CD4-positive, alpha-beta T cell (primary cell): ENCODE results near the gene FAM151B. TPM values are rescaled to one million over a fixed set of nuclear protein-coding genes. Genes with fewer than 3 reads are reported as not detected.

Source experiments
- ATAC-seq: fragments of 200-7000 bp; cut with Tn5 transposase; one replicate; pipeline ENCODE4 v1.10.0; 2022; ENCODE audit warnings: mild to moderate bottlenecking; ENCODE audit not compliant: poor library complexity
- CTCF ChIA-PET: fragments of 350-600 bp; sonication (Branson Sonifier 250); formaldehyde crosslinking; loops from one replicate; lab custom pipeline; 2021; ENCODE audit warnings: antibody characterized with exemption, inconsistent platforms; lab: Charles Lee
- POLR2A ChIA-PET: fragments of 350-600 bp; sonication (Branson Sonifier 250); formaldehyde crosslinking; loops from one replicate; lab custom pipeline; 2021; ENCODE audit warnings: antibody characterized with exemption, inconsistent platforms; lab: Charles Lee
- DNase-seq, 14 experiments: peaks; one replicate each; pipeline ENCODE4 v3.0.0-alpha.2; 2013 to 2020; ENCODE audit warnings: mixed read lengths in 2 of 14
- H3K27ac ChIP-seq, 2 donors: one replicate each; pipeline versions ENCODE4 v1.5.1 to v1.7.0; 2013; ENCODE audit warnings: low read length in 2 of 2, low read depth in 1 of 2, mild to moderate bottlenecking in 1 of 2
- H3K27me3 ChIP-seq, 2 experiments: 1 replicate in 1 of 2; 2 replicates in 1 of 2; pipeline versions ENCODE4 v1.6.1 to v1.7.0; 2013; ENCODE audit warnings: low read length in 2 of 2, control low read depth in 1 of 2, mild to moderate bottlenecking in 1 of 2, moderate library complexity in 1 of 2; ENCODE audit not compliant: insufficient read depth in 2 of 2, control insufficient read depth in 1 of 2
- H3K36me3 ChIP-seq: one replicate; pipeline ENCODE4 v1.6.1; 2013; ENCODE audit warnings: low read length, control low read depth; ENCODE audit not compliant: insufficient read depth
- H3K4me1 ChIP-seq: one replicate; pipeline ENCODE4 v1.6.1; 2013; ENCODE audit warnings: low read length, control low read depth; ENCODE audit not compliant: insufficient read depth
- H3K4me3 ChIP-seq: one replicate; pipeline ENCODE4 v1.5.1; 2013; ENCODE audit warnings: mild to moderate bottlenecking, low read length, moderate library complexity
- H3K9me3 ChIP-seq, 2 experiments: 1 replicate in 1 of 2; 2 replicates in 1 of 2; pipeline versions ENCODE4 v1.6.1 to v1.7.0; 2013; ENCODE audit warnings: low read length in 2 of 2, mild to moderate bottlenecking in 2 of 2, control low read depth in 1 of 2, moderate library complexity in 1 of 2; ENCODE audit not compliant: control insufficient read depth in 1 of 2, insufficient read depth in 1 of 2
- H3K27ac Mint-ChIP-seq: one replicate; pipeline ENCODE4 v1.8.0; 2020; ENCODE audit warnings: mixed read lengths
- H3K27me3 Mint-ChIP-seq: one replicate; pipeline ENCODE4 v1.8.0; 2021; ENCODE audit warnings: mixed read lengths
- H3K36me3 Mint-ChIP-seq: one replicate; pipeline ENCODE4 v1.8.0; 2021; ENCODE audit warnings: low read depth, mixed read lengths
- H3K4me1 Mint-ChIP-seq: one replicate; pipeline ENCODE4 v1.8.0; 2021; ENCODE audit warnings: low read depth, mixed read lengths
- H3K4me3 Mint-ChIP-seq: one replicate; pipeline ENCODE4 v1.8.0; 2020; ENCODE audit warnings: mild to moderate bottlenecking, mixed read lengths
- H3K9me3 Mint-ChIP-seq: one replicate; pipeline ENCODE4 v1.8.0; 2020; ENCODE audit warnings: mixed read lengths
- intact Hi-C, 2 experiments: fragments of 100-400 bp; cut with DNase I in 1 of 2; cut with micrococcal nuclease in 1 of 2; formaldehyde crosslinking; loops; one replicate each; pipeline versions ENCODE4 v1.15.1 to v1.9.0; 2023 to 2025; cut with DNase I, micrococcal nuclease
- total RNA-seq, 174 experiments: library from RNA in 2 of 174; stranded (reverse) in 2 of 174; gene quantifications; one replicate each; pipeline ENCODE4 v1.2.3 and lab custom pipeline; 2021 to 2026
- TF ChIP-seq, protein P1 (sequence below): fragments of 200-600 bp; IDR thresholded peaks from one replicate; pipeline ENCODE4 v1.8.0; 2022; ENCODE audit warnings: antibody characterized with exemption, mild to moderate bottlenecking

The FAM151B gene
- total RNA-seq, 2 experiments from 2014 or later = 0.33 to 0.61 TPM

DNA sequence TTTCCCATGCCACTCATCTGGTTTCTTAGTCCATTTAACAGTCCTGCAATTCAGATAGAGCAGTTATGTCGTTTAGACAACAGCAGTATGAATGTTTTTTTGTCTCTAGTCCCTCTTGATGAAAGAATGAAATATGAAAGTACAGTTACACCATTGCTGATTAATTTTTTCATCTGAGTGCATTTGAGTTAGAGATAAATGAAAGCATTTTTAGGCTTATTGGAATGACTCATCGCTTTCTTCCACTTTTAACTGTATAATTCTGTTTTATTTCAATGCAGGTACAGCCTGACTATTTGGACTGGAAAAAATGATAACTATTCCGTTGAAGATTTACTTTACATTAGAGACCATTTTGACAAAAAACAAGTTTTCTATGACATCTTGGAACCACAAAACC, 53.5 kb downstream of the FAM151B start:
- no peaks in the 10 kb centered on the region for H3K27me3 ChIP-seq
- no peak for DNase-seq
- H3K4me1 ChIP-seq = no peaks in the 10 kb centered on the region
- CTCF ChIA-PET = interaction anchor here (1.6 kb wide), 1 partner anchor 60 kb away, joined by 3 read pairs; no protein-coding TSS in a partner anchor
- ATAC-seq = no peak
- TF ChIP-seq, protein P1, sequence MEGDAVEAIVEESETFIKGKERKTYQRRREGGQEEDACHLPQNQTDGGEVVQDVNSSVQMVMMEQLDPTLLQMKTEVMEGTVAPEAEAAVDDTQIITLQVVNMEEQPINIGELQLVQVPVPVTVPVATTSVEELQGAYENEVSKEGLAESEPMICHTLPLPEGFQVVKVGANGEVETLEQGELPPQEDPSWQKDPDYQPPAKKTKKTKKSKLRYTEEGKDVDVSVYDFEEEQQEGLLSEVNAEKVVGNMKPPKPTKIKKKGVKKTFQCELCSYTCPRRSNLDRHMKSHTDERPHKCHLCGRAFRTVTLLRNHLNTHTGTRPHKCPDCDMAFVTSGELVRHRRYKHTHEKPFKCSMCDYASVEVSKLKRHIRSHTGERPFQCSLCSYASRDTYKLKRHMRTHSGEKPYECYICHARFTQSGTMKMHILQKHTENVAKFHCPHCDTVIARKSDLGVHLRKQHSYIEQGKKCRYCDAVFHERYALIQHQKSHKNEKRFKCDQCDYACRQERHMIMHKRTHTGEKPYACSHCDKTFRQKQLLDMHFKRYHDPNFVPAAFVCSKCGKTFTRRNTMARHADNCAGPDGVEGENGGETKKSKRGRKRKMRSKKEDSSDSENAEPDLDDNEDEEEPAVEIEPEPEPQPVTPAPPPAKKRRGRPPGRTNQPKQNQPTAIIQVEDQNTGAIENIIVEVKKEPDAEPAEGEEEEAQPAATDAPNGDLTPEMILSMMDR = no peak
- no peaks in the 10 kb centered on the region for H3K36me3 ChIP-seq
- no peak overlapping the region for H3K4me3 ChIP-seq
- no peak overlapping the region for H3K27ac ChIP-seq
- intact Hi-C loops = loop anchor here in 1 of 2 experiments (10.0 kb wide), 1 partner anchor 57 kb away; the partner anchor contains the start of gene FAM151B
- Mint-ChIP-seq H3K27me3 (no peaks in the 10 kb centered on the region), H3K27ac (no peak overlapping the region), H3K4me3 (no peak overlapping the region), H3K9me3 (no peaks in the 10 kb centered on the region), H3K4me1 (no peaks in the 10 kb centered on the region), H3K36me3 (no peaks in the 10 kb centered on the region)
- H3K9me3 ChIP-seq = no peaks in the 10 kb centered on the region
- POLR2A ChIA-PET = no interaction called here

DNA sequence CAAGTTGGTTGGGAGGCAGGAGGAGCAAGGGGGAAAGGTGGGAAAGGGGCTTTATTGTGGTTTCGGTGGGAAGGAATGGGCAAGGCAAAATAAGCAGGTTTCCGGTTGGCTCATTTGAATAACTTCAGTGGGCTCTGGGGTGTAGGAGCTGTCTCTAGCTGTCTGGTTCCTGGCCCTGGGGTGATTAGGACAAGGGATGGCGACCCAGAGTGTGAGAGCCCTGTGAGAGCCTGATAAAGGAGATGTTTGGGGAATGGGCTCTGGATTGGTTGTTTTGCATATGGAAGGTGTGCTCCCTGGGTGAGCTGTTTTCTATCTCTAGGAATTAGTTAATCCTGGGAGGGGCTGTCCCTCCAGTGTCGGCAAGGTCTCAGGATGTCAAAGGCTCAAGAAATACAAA, 66.7 kb downstream of the FAM151B start:
- Histone ChIP-seq H3K36me3 (no peaks in the 10 kb centered on the region), H3K4me1 (no peaks in the 10 kb centered on the region), H3K27ac (no peak overlapping the region), H3K4me3 (no peak overlapping the region), H3K9me3 (peaks cover 0 to 5% of the 10 kb centered on the region in 2 experiments), H3K27me3 (peaks cover 10 to 15% of the 10 kb centered on the region in 2 experiments)
- ATAC-seq = no peak
- intact Hi-C loops = no loop called here
- peaks cover 62% of the 10 kb centered on the region for H3K27me3 Mint-ChIP-seq
- POLR2A ChIA-PET = no interaction called here
- H3K4me1 Mint-ChIP-seq = no peaks in the 10 kb centered on the region
- H3K4me3 Mint-ChIP-seq = no peak overlapping the region
- CTCF ChIA-PET = no interaction called here
- no peaks in the 10 kb centered on the region for H3K36me3 Mint-ChIP-seq
- H3K9me3 Mint-ChIP-seq = no peaks in the 10 kb centered on the region
- TF ChIP-seq, protein P1 = no peak
- no peak for DNase-seq
- no peak overlapping the region for H3K27ac Mint-ChIP-seq

DNA sequence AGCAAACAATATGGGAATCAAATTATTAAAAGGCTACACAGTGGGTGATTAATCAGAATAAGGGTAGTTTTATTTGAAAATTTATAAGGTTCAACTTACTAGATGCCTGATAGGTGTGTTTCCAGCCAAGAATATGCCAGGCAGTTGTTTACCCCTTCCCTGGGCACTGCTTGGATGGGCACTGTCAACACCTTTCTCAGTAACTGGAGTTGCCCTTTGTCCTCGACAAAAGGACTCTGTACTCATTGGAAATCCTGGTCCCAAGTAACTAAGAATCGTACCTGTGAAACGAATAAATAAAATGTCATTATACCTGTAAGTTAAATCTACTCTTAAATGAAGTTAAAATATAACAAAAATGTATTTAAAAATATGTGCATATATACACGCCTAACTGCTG, 67.2 kb downstream of the FAM151B start:
- TF ChIP-seq, protein P1 = no peak
- DNase-seq = no peak
- H3K4me1 ChIP-seq = no peaks in the 10 kb centered on the region
- peaks cover 0 to 5% of the 10 kb centered on the region in 2 experiments for H3K9me3 ChIP-seq
- H3K27ac ChIP-seq = no peak overlapping the region
- intact Hi-C loops = no loop called here
- H3K9me3 Mint-ChIP-seq = no peaks in the 10 kb centered on the region
- no peaks in the 10 kb centered on the region for H3K36me3 ChIP-seq
- H3K36me3 Mint-ChIP-seq = no peaks in the 10 kb centered on the region
- peaks cover 13 to 16% of the 10 kb centered on the region in 2 experiments for H3K27me3 ChIP-seq
- H3K4me1 Mint-ChIP-seq = no peaks in the 10 kb centered on the region
- no peak overlapping the region for H3K4me3 ChIP-seq
- H3K27me3 Mint-ChIP-seq = peaks cover 61% of the 10 kb centered on the region
- no peak overlapping the region for H3K4me3 Mint-ChIP-seq
- ChIA-PET POLR2A (no interaction called here), CTCF (no interaction called here)
- no peak for ATAC-seq
- no peak overlapping the region for H3K27ac Mint-ChIP-seq
